Loucy (cell line): ENCODE data around the gene CTNNBL1.

Source experiments
- CTCF ChIP-seq: fragments of 200-600 bp; sonication (generic); conservative IDR thresholded peaks from 2 replicates; pipeline ENCODE4 v1.5.1; 2014; ENCODE audit warnings: mild to moderate bottlenecking, antibody characterized with exemption, low read length
- EZH2phosphoT487 ChIP-seq: fragments of 200-600 bp; IDR thresholded peaks from 2 replicates; pipeline ENCODE4 v1.6.1; 2018; ENCODE audit warnings: antibody characterized with exemption, mild to moderate bottlenecking, moderate library complexity, borderline replicate concordance

GRCh38 chr20:37770908-37771307, 77.1 kb downstream of the CTNNBL1 start:
- no peak for TF ChIP-seq CTCF
- TF ChIP-seq EZH2phosphoT487 = no peak
